Stimulated activated CD4-positive, alpha-beta T cell treated with anti-CD3 and anti-CD28 coated beads, Interleukin-4, amount 100 ng/mL, for 48 hours (primary cell): ENCODE data around the gene GNG10.
"Not testable (repeated sequence)": the region's sequence is repeated elsewhere in the genome, so short reads cannot be mapped to it uniquely, and the experiment has no call there.

Experiments
- DNase-seq, 2 donors: peaks; one replicate each; pipeline ENCODE4 v3.0.0-alpha.2; 2020; ENCODE audit warnings: low read depth in 2 of 2

The GNG10 gene

GRCh38 chr9:111661150-111661801 lies at the start of gene GNG10:
GNG10 (plus strand) TSS chr9:111661605; CDS start chr9:111661635, 30 bp downstream.
- peak; percentile 52 to 54 for DNase-seq

DNA sequence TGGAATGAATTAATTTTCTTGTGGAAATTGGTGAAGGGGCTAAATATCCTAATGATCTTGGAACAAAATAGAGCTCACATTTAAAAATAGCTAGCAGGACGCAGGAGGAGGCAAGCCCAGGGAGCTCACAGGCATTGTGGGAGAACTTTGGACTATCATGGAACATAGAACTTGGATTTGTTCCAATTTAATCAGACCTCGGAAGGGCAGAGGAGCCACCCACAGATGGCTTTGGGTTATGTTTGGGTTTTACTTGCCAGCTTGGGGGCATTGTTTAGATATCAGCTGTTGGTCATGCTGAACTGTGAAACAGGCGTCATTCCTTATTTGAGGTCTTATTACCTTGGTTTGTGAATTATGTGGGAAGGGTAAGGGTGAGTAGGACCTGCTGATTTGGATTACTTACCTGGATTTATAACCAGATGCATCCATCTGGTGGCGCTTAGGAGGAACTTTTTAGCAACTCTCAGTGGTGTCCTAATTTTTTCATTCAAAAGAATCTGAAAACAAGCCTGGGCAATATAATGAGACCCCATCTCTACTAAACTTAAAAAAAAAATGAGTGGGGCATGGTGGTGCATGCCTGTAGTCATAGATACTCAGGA lies 47.9 kb upstream of the GNG10 start:
- DNase-seq: no peak

GRCh38 chr9:111615928-111616327 lies 45.5 kb upstream of the GNG10 start:
- DNase-seq: no peak

- DNase-seq: not testable (repeated sequence)
These were observed 44.1 kb upstream of the GNG10 start for GRCh38 chr9:111617349-111617748.

GRCh38 chr9:111621895-111622480 lies 39.4 kb upstream of the GNG10 start:
- peak in 1 of 2 donors; percentile 23 for DNase-seq

- no peak for DNase-seq
These were observed 38.8 kb upstream of the GNG10 start for GRCh38 chr9:111622626-111623025.

- no peak for DNase-seq
These were observed 34.0 kb upstream of the GNG10 start for GRCh38 chr9:111627260-111627963.

DNA sequence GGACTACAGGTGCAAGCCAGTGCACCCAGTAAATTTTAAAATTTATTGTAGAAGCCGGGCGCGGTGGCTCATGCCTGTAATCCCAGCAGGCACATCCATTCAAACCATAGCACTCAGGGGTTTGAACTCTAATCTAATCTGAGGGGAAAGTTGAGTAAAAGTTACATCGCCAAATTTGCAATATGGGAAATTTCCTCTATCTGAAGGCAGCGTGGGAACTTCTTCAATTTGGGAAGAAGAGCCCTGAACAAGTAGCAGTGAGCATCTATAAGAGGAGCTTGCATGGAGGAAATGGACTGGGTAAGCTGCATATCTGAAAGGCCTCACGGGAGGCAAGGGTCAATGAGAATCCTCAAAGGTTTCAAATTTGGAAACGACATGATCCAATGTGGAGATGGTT lies 33.0 kb upstream of the GNG10 start:
- no peak for DNase-seq

- no peak for DNase-seq
These were observed 31.0 kb upstream of the GNG10 start for GRCh38 chr9:111630182-111630963.

- no peak for DNase-seq
These were observed 30.5 kb upstream of the GNG10 start for GRCh38 chr9:111630964-111631213.

- peak; percentile 91 to 94 for DNase-seq
These were observed 30.0 kb upstream of the GNG10 start, which contains the start of gene DNAJC25 for GRCh38 chr9:111631214-111631971. DNAJC25 (plus strand) TSS chr9:111631334; CDS start chr9:111631408, 74 bp downstream.

GRCh38 chr9:111632060-111632459 lies 29.3 kb upstream of the GNG10 start:
- no peak for DNase-seq

- DNase-seq: no peak
These were observed 28.6 kb upstream of the GNG10 start for GRCh38 chr9:111632695-111633388.

- DNase-seq: no peak
These were observed 28.0 kb upstream of the GNG10 start for GRCh38 chr9:111633389-111633736.

- no peak for DNase-seq
These were observed 26.5 kb upstream of the GNG10 start for GRCh38 chr9:111634860-111635259.

DNA sequence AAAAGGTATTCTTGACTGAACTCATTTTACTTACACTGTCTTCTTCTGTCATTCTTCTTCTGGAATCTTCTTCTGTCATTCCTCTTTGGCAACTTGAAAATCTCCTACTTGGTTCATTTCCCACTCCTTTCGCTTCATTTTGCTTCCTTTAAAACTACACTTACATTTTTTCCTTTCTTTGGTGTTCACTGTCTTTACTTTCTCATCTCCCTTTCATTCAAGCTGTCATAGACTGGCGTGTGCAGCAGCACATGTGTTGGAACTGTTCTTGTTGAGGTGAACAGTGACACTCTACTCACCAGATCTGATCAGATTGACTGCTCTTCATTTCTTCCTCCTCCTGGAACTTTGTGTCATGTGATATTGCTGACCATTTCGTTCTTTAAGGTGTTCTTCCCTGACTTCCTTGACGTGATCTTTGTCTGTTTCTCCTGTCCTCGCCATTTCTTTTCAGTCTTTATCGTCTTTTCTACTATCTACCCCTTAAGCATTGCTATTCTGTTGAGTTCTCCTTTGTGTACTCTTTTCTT lies 23.9 kb upstream of the GNG10 start:
- no peak for DNase-seq

DNA sequence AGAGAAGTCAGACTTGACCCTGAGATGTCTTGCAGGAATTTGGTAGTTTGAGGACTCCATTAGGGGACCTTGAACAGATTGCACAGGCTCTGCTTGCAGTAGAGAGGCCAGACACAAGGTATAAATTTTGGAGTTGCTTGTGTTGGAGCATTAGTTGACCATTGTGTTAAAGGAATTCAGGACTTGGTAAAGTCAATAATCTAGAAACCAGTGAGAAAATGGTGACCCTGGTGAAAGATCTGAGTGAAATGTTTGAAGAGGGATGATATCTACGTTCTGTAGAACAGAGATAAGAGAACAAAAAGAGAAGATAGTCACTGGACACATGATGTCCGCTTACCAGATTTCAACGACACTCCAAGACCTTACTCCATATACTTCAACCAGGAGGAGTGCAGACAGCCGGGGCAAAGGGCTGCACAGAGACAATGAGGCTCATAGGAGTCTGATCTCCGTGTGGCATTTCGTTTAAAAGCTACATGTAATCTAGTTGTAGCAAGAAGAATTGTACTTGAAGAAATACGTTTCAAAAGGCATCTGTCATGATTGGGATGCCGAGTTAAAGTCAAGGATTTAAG lies 17.1 kb upstream of the GNG10 start:
- no peak for DNase-seq

DNA sequence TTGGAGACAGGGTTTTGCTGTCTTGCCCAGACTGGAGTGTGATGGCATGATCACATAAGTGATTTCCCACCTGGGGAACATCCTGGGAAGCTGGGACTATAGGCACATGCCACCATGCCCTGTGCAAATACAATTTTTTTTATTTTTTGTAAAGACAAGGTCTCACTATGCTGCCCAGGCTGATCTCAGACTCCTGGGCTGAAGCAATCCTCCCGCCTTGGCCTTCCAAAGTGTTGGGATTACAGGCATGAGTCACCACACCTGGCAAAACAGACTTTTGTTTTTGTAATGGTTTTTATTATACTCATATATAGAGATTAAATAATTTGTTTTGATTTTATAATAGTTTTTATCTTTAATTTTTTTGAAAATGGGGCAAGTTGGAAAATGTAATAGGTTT lies 15.6 kb upstream of the GNG10 start:
- DNase-seq: no peak

- no peak for DNase-seq
These were observed 15.0 kb upstream of the GNG10 start for GRCh38 chr9:111646417-111646816.

DNA sequence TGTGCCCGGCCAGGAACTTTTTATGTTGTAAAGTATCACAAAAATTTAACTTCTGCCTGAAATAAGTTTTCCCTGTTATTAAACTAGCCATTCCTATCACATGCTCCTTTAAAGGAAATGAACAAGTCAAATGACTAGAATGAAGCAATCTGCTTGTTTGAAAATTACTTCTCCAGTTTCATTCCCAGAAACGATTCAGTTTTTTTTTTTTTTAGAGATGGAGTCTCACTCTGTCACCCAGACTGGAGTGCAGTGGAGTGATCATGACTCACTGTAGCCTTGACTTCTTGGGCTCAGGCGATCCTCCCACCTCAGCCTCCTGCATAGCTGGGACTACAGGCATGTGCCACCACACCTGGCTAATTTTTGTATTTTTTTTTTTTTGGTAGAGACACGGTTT lies 13.3 kb upstream of the GNG10 start:
- no peak for DNase-seq
